AG10803 (cell line): ENCODE results near the gene TRIM38.
A peak's percentile ranks its signal among the peaks of the same experiment; 100 is the strongest.
"Not testable (repeated sequence)": the region's sequence is repeated elsewhere in the genome, so short reads cannot be mapped to it uniquely, and the experiment has no call there.

Experiments
- DNase-seq: peaks from one replicate; pipeline ENCODE4 v3.0.0; 2010; ENCODE audit warnings: low read depth
- H3K4me3 ChIP-seq: 2 replicates; pipeline ENCODE4 v1.5.1; 2011; ENCODE audit warnings: mild to moderate bottlenecking, low read length, control low read depth
- TF ChIP-seq, protein P1 (sequence below): conservative IDR thresholded peaks from 2 replicates; pipeline ENCODE4 v1.5.1; 2011; ENCODE audit warnings: mild to moderate bottlenecking, low read length, control low read depth, inconsistent platforms

The TRIM38 gene

GRCh38 chr6:25942561-25943147 lies 19.9 kb upstream of the TRIM38 start:
- peak; percentile 57 for DNase-seq
- TF ChIP-seq, protein P1, sequence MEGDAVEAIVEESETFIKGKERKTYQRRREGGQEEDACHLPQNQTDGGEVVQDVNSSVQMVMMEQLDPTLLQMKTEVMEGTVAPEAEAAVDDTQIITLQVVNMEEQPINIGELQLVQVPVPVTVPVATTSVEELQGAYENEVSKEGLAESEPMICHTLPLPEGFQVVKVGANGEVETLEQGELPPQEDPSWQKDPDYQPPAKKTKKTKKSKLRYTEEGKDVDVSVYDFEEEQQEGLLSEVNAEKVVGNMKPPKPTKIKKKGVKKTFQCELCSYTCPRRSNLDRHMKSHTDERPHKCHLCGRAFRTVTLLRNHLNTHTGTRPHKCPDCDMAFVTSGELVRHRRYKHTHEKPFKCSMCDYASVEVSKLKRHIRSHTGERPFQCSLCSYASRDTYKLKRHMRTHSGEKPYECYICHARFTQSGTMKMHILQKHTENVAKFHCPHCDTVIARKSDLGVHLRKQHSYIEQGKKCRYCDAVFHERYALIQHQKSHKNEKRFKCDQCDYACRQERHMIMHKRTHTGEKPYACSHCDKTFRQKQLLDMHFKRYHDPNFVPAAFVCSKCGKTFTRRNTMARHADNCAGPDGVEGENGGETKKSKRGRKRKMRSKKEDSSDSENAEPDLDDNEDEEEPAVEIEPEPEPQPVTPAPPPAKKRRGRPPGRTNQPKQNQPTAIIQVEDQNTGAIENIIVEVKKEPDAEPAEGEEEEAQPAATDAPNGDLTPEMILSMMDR, result peak; percentile 63

DNA sequence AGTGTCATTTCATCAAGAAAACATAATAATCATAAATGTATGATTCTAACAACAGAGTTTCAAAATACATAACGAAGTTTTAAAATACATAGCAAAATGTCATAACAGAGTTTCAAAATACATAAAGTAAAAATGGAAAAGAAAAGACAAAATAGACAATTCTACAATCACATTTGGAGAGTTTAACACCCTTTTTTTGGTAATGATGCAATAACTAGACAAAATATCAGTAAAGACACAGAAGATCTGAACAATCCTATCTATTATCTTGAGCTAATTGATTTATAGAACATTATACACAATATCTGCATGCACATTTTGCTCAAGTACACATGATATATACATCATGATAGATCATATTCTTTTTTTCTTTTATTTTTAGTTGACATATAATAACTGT lies 18.7 kb upstream of the TRIM38 start:
- no peak overlapping the region for H3K4me3 ChIP-seq
- no peak for DNase-seq
- TF ChIP-seq, protein P1, result no peak

More at GRCh38 chr6:25942561-25943147, 19.9 kb upstream of the TRIM38 start:
- no peak overlapping the region for H3K4me3 ChIP-seq

DNA sequence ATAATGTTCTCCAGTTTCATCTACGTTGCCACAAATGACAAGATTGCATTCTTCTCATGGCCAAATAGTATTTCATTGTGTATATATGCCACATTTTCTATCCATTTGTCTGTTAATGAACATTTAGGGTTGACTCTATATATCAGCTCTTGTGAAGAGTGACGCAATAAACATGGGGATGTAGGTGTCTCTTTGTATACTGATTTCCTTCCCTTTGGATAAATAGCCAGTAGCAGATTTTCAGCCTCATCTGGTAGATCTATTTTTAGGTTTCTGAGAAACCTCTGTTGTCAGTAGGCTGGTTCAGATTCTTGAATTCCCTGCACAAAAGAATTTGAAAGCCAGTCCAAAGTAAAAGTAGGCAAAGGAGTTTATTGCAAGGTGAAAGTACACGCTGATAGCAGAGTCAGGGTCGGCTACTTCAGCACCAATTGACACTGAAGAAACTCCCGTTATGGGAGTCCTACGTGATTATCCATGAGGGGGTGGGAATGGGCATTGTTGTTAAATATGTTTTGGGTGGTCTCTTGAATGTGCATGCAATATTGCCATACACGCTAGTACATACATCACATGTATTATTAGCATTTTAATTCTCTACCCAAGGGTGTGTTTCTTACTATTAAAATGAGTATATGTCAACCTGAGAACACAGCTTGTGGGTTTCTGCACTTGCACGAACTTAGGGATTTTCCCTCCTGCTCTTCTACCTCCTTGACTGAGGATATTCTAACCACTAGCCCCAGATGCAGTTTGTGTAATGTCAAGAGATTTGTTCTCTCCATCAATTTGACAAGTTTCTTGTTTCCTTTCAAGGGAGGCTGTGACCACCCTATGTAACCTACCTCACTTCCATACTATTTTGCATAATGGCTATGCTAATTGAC lies 17.7 kb upstream of the TRIM38 start:
- no peak for DNase-seq
- TF ChIP-seq, protein P1, result no peak
- H3K4me3 ChIP-seq, result no peak overlapping the region

DNA sequence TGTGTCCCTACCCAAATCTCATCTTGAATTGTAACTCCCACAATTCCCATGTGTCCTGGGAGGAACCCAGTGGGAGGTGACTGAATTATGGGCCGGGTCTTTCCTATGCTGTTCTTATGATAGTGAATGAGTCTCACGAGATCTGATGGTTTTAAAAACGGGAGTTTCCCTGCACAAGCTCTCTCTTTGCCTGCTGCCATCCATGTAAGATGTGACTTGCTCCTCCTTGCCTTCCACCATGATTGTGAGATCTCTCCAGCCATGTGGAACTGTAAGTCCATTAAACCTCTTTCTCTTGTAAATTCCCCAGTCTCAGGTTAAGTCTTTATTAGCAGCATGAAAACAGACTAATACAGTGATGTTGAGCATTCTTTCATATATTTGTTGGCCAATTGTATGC lies 16.9 kb upstream of the TRIM38 start:
- not testable (repeated sequence) for DNase-seq, H3K4me3 ChIP-seq

DNA sequence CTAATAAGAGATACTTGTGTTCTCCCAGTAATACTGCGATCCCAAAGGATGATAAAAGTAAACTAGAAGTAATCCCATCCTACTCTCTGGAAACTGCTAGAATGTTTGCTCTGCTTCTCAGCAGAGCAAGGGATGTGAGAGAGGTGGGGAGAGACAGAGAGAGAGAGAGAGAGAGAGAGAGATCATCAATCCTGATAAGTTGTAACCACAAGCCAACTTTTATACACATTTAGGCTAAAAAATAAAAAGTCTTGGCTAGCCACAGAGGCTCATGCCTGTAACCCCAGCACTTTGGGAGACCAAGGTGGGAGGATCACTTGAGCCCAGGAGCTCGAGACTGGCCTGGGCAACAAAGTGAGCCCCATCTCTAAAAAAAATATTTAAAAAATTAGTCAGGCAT lies 16.0 kb upstream of the TRIM38 start:
- TF ChIP-seq, protein P1, result no peak
- no peak overlapping the region for H3K4me3 ChIP-seq
- DNase-seq, result no peak

DNA sequence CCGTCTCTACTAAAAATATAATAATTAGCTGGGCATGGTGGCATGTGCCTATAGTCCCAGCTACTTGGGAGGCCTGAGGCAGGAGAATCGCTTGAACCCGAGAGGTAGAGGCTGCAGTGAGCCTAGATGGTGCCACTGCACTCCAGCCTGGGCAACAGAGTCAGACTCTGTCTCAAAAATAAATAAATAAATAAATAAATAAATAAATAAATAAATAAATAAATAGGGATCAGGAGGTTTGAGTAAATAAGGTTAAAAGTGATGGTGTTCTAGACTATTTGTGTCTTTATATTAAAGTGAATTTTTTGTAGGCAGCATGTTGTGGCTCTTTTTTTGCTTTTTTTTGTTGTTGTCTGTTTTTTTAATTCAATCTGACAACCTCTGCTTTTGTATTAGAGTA lies 15.1 kb upstream of the TRIM38 start:
- H3K4me3 ChIP-seq, DNase-seq: not testable (repeated sequence)

GRCh38 chr6:25949695-25950094 lies 12.9 kb upstream of the TRIM38 start:
- TF ChIP-seq, protein P1, result no peak
- DNase-seq, result no peak
- H3K4me3 ChIP-seq, result no peak overlapping the region

GRCh38 chr6:25950297-25950696 lies 12.3 kb upstream of the TRIM38 start:
- TF ChIP-seq, protein P1, result no peak
- no peak for DNase-seq
- H3K4me3 ChIP-seq, result no peak overlapping the region
